ENCODE measurements around the gene SLA2. TPM values are rescaled to one million over a fixed set of nuclear protein-coding genes. Genes with fewer than 3 reads are reported as not detected.

The SLA2 gene
- total and polyA plus RNA-seq, 2 of the 8 experiments (the other 6 are each of a cell fraction or from before 2014, with no cell fraction given) = 0.18 TPM; not detected in 1

DNA sequence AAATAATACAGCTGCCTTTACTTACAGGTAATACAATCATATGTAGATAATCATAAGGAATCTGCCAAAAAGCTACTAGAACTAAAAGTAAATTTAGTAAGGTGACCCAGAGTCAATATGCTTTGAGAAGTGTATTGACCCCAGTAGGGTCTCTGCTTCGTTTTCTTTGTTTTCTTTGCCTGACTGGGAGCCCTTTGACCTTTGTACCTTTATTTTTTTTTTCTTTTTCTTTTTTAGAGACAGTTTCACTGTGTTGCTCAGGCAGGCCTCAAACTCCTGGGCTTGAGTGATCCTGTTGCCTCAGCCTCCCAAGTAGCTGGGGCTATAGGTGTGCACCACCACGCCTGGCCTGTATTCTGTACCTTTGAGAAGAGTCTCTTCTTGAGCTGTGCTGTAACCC is 22.6 kb downstream of the SLA2 start:
- Histone ChIP-seq H3K79me1 (ENCODE audit: low read depth, low read length) (no peaks in the 10 kb centered on the region), H3K36me3 (ENCODE audit: control insufficient read depth in 2 of 4, insufficient read depth in 4 of 4, low read length in 3 of 4) (no peaks in the 10 kb centered on the region), H2BK12ac (ENCODE audit: low read depth, low read length) (no peak overlapping the region), H2BK5ac (ENCODE audit: low read depth, low read length) (no peak overlapping the region), H3K4ac (replicated peaks; ENCODE audit: insufficient read length, low read depth, low read length) (no peak overlapping the region), H4K20me1 (replicated peaks in 1 of 2; ENCODE audit: control insufficient read depth in 1 of 2, insufficient read depth in 2 of 2, low read length in 2 of 2) (no peaks in the 10 kb centered on the region), H4K91ac (replicated peaks; ENCODE audit: insufficient read length, low read length) (no peak overlapping the region), H4K5ac (ENCODE audit: insufficient read length, low read depth, low read length) (no peak overlapping the region), H2BK20ac (ENCODE audit: low read length) (no peak overlapping the region), H3K23ac (ENCODE audit: insufficient read length) (no peak overlapping the region), H3K56ac (replicated peaks; ENCODE audit: insufficient read length, low read depth, low read length) (no peak overlapping the region), H3K4me2 (ENCODE audit: insufficient read depth in 1 of 2, low read depth in 2 of 2, low read length in 2 of 2) (no peak overlapping the region), H3K18ac (ENCODE audit: extremely low read depth, low read length) (no peak overlapping the region), H2AFZ (ENCODE audit: low read length) (no peak overlapping the region), H3K27ac (ENCODE audit: low read depth, low read length) (no peak overlapping the region), H3K79me2 (ENCODE audit: control insufficient read depth in 1 of 2, insufficient read depth in 2 of 2, low read length in 2 of 2) (no peaks in the 10 kb centered on the region), H2BK15ac (ENCODE audit: low read length) (no peak overlapping the region), H4K8ac (ENCODE audit: extremely low read depth, insufficient read depth, low read length) (no peak overlapping the region), H3K23me2 (ENCODE audit: low read depth, low read length) (no peaks in the 10 kb centered on the region; the same call in 1 of the 2 replicates), H2AK5ac (ENCODE audit: low read depth, low read length) (no peak overlapping the region), H3K27me3 (replicated peaks in 1 of 4; ENCODE audit: control insufficient read depth in 3 of 4, extremely low read depth in 1 of 4, insufficient read depth in 3 of 4, low read length in 3 of 4) (no peaks in the 10 kb centered on the region), H2BK120ac (replicated peaks; ENCODE audit: low read depth, low read length) (no peak overlapping the region), H3K4me3 (ENCODE audit: extremely low read depth in 1 of 4, insufficient read depth in 2 of 4, low read depth in 3 of 4, low read length in 4 of 4) (no peak overlapping the region), H3K14ac (ENCODE audit: insufficient read length) (no peak overlapping the region), H3K4me1 (replicated peaks in 1 of 4; ENCODE audit: control insufficient read depth in 3 of 4, insufficient read depth in 4 of 4, low read length in 3 of 4) (peaks cover 0 to 4% (median 1%) of the 10 kb centered on the region in 4 experiments; a peak in 3 of 7 replicates), H3K9ac (replicated peaks in 1 of 4; ENCODE audit: extremely low read depth in 1 of 4, low read depth in 3 of 4, low read length in 3 of 4) (no peak overlapping the region), H3K9me3 (ENCODE audit: insufficient read depth in 2 of 2, low read depth in 1 of 2, low read length in 1 of 2) (no peaks in the 10 kb centered on the region)
- WGBS, 2 experiments (ENCODE audit: extremely low coverage in 1 of 2, insufficient coverage in 1 of 2, insufficient read length in 1 of 2, insufficient replicate concordance in 2 of 2, low coverage in 1 of 2, low lambda C conversion rate in 2 of 2, missing lambda C conversion rate in 1 of 2) = 95% methylated on average over 2 of the region's 2 CpGs; no CpG with 5 or more reads in 1 of the 2 experiments
- no peak for DNase-seq (ENCODE audit: low read depth in 1 of 2, low spot score in 2 of 2)
- TF ChIP-seq TAF7 (optimal IDR thresholded peaks at IDR 0.05; ENCODE audit: borderline replicate concordance, low read depth, low read length) = no peak
- TF ChIP-seq GTF2F1 (IDR thresholded peaks at IDR 0.05; ENCODE audit: borderline replicate concordance, low read depth, low read length) = no peak
- no peak for TF ChIP-seq KDM4A (IDR thresholded peaks at IDR 0.05; ENCODE audit: low read depth, low read length, severe bottlenecking)
- no peak for TF ChIP-seq CHD1 (IDR thresholded peaks at IDR 0.05; ENCODE audit: low read depth, low read length)
- ChIA-PET CTCF (ENCODE audit: partially characterized antibody) (interaction anchor here (0.7 to 3.7 kb wide), 9 partner anchors 10 to 196 kb away, joined by 3 to 30 read pairs (median 3); no protein-coding TSS in a partner anchor), POLR2A (ENCODE audit: partially characterized antibody) (interaction anchor here (0.6 to 1.2 kb wide), 2 partner anchors 9 to 15 kb away, joined by 4 to 5 read pairs; no protein-coding TSS in a partner anchor)
- FAIRE-seq = no peak
